CD4-positive, alpha-beta T cell treated with Interleukin-6 at 100 ng/mL for 8 hours (primary cell): Measurements from ENCODE around the gene GTF2H2C.
A peak's percentile ranks its signal among the peaks of the same experiment; 100 is the strongest.
"Not testable (repeated sequence)": the region's sequence is repeated elsewhere in the genome, so short reads cannot be mapped to it uniquely, and the experiment has no call there.

ENCODE experiments used
- DNase-seq: peaks from one replicate; pipeline ENCODE4 v3.0.0-alpha.2; 2020; ENCODE audit warnings: mixed read lengths, low spot score

The GTF2H2C gene

DNA sequence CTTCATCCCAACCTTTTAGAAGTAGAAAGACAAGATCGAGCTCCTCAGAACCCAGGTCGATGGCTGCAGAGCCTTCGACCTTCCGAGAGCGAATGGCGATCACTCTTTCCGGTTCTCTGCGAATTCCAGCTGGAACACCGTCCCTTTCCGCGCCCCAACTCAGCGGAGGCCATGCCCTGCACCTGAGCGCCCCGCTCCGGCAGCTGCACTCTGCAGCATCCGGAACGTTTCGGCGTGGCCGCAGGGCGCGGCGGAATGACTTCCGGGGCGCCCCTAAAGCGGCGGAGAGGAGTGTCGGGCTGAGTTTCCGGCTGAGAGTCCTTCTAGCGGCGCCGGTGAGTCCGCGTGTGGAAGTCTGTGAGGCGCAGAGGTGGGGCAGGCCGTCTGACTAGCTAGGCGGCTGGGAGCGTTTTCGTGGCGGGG lies at the start of gene GTF2H2C:
TSS of gene GTF2H2C (plus strand) at position 284 of the 423 bp plus-strand sequence. CDS start 4,942 bp downstream, outside the sequence.
- DNase-seq, result peak; percentile 68

DNA sequence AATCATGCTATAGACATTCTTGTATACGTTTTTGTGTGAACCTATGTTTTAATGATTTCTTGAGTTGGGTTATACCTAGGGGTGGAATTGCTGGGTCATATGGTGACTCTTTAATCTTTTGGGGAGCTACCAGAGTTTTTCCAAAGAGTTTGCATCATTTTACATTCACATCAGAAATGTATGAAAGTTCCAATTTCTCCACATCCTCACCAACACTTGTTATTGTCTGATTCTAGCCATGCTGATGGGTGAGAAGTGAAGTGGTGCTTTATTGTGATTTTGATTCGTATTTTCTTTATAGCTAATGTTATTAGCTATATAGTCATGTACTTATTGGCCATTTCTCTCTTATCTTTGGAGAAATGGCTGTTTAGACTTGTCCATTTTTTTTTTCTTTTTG lies 49.3 kb upstream of the GTF2H2C start:
- DNase-seq, result no peak

DNA sequence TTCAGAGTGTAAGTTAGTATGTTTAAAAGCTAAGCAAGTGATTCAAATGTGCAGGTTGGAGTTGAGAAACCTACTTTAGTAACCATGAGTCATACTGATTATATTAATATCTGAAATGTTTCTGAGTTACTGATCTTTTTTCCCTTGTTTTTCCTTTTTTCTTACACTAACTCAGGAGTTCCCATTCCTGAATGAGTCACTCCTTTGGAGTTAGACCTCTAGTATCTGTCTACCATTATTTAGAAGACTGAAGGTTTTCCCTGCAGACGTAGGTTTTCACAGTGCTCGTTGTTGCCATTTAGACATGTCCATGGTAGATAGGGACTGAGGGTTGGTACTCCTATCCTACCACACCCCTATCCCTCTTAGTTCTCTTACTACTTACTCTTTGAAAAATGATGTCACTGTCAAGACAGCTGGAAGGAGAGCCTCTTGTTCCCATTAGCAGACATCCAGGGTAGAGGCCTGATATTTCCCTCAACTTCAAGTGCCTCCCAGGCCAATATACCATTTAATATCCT lies 47.2 kb upstream of the GTF2H2C start:
- DNase-seq, result no peak

DNA sequence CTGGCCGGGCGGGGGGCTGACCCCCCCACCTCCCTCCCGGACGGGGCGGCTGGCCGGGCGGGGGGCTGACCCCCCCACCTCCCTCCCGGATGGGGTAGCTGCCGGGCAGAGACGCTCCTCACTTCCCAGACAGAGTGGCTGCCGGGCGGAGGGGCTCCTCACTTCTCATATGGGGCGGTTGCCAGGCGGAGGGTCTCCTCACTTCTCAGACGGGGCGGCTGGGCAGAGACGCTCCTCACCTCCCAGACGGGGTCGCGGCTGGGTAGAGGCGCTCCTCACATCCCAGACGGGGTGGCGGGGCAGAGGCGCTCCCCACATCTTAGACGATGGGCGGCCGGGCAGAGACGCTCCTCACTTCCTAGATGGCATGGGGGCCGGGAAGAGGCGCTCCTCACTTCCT lies 44.4 kb upstream of the GTF2H2C start:
- not testable (repeated sequence) for DNase-seq

DNA sequence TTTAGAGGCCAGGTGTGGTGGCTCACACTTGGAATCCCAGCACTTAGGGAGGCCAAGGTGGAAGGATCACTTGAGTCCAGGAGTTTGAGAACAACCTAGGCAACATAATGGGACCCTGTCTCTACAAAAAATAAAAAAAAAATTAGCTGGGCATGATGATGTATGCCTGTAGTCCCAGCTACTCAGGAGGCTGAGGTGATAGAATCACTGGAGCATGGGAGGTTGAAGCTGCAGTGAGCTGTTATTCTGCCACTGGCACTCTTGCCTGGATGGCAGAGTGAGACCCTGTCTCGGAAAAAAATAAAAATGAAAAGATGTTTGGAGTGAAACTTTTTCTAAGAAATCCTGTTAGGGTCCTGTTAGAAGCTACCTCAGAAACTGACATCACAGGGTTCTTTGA lies 43.2 kb upstream of the GTF2H2C start:
- no peak for DNase-seq

DNA sequence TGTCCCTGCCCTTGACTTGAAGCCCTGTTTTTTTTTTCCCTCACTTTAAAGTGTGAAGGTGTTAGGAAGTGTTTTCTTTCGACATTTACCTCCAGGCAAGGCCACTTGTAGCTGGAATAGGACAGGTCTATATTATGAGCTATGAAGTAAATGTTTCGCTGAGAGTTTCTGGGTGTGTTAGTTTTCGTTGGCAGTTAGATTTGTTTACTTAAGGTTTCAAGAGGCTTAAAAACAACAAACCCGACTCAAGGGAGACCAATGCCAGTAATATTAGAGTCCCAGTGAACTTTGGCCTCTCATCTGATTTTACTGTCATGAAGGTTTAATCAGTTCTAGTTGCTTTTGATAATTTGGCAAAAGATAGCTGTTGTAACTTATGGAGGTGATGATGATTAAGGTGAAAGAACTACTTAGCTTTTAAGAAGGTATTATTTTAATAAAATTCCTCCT lies 42.2 kb upstream of the GTF2H2C start:
- DNase-seq, result no peak

DNA sequence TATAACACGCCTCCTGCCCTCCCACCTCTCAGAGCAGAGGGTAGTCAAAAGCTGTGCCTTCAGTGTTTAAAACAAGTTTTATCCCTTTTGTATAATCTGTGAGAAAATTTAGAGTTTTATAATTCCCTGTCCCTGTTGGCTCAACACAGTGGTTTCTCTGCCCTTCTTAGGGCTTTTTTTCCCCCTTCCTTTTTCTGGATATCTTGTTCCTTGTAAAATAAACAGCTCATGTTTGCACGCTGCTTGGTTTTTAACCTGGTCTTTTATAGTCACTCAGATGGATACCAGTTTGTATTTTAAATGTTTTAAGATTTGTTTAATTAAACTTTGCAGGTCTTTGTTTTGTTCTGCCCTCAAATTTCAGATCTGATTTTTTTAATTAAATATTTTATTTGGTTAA lies 40.7 kb upstream of the GTF2H2C start:
- no peak for DNase-seq

DNA sequence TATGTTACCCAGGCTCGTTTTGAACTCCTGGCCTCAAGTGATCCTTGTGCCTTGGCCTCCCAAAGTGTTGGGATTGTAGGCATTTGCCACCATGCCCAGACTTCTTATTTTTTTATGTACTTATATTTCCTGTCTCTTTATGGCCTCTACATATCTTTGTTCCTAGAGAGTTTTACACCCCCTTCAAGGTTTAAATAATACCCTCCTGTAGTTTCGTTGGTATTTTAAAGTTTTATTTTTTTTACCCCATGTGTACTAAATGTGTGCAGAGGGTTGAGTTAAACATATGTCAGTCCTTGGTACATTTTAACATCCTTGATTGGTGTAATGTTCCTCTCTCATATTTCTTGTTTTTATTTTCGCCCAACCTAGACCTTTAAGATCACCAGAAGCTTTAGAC lies 38.0 kb upstream of the GTF2H2C start:
- DNase-seq, result no peak

DNA sequence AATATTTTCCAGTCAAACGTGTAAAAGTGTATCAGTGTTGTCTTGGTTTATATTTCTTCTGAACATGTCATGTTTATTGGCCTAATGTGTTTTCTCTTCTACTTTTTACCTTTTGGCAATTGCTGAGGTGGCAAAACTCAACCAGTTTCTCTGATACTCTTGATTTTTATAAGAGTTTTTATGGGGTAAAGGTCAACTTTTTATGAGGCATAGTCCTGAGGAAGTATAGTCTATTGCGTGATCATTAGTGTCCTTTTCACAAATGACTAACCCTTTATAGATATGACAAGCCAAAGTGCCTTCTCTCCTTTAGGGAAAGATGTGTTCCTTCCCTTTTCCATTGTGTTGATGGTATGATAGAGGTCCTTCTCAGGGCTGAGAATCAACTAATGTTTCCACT lies 34.5 kb upstream of the GTF2H2C start:
- no peak for DNase-seq

DNA sequence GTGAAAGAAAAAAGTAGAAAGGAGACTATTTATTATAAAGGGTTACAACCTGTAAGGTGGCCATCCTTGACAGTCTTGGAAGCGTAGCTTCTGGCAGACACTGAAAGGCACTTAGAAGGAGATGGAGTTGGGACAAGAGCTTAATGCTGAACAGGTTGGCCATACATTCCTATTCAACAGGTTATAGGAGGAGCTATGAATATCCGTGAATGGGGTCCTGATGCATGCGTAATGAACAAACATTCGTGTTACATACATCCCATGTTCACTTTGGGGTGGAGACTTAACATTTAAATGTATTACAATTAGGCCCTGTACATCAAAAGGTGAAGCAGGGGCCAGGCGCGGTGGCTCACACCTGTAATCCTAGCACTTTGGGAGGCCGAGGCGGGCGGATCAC lies 33.3 kb upstream of the GTF2H2C start:
- DNase-seq, result no peak

DNA sequence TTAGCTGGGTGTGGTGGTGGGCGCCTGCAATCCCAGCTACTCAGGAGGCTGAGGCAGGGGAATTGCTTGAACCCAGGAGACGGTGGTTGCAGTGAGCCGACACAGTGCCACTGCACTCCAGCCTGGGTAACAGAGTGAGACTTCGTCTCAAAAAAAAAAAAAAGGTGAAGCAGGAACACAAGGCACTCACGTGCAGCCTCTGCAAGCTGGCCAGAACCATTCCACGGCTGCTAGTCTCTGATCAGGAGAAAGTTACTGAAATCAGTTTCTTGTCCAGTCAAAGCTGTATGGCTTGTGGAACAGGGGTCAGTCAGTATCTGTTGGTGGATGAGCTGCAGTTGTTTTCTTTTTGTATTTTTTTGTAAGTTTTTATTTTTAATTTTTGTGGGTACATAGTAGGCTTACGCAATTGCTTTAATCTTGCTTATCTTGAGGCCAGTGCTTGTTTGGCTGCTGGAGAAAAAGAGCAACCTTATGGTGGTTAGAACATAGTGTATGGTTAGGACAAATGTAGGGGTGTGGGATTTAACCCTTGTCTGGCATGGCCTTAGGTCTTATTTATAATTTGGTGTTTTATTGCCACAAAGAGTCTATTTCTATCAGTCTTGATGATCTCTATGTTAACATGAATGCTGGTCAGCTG lies 32.7 kb upstream of the GTF2H2C start:
- DNase-seq, result no peak

DNA sequence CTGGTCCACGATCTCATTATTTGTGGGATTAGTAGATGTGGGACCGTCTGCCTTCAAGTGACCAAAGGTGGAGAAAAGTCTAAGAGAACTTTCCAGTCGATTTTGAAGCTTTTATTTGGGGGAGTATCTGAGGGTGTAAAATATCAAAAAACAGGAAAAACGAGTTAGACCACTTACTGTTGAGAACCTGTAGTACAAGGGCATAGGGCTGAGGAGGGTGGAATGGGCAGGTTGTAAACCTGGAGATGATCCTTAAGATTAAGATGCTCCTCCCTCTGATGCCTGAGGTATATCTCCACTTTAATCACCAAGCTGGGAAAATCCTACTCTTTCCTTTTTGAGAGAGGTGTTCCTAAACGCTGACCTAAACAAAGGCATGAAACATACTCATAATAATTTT lies 32.0 kb upstream of the GTF2H2C start:
- no peak for DNase-seq

DNA sequence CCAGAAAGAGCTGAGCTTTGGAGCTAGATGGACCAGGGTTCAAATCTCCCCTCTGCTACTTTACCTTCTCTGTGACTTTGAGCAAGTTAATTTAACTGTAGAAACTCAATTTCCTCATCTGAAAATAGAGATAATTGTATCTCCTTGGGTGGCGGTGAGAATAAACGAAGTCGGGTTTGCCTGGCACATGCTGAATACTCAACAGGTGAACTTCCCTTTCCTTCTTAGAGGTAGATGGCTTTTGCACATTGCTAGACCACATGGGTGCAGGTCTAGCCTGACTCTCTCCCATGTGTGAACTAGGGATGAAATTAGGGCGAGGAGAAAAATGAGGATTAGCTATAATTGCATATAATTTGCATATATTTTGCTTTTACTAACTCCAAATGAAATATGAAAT lies 31.4 kb upstream of the GTF2H2C start:
- DNase-seq, result no peak

DNA sequence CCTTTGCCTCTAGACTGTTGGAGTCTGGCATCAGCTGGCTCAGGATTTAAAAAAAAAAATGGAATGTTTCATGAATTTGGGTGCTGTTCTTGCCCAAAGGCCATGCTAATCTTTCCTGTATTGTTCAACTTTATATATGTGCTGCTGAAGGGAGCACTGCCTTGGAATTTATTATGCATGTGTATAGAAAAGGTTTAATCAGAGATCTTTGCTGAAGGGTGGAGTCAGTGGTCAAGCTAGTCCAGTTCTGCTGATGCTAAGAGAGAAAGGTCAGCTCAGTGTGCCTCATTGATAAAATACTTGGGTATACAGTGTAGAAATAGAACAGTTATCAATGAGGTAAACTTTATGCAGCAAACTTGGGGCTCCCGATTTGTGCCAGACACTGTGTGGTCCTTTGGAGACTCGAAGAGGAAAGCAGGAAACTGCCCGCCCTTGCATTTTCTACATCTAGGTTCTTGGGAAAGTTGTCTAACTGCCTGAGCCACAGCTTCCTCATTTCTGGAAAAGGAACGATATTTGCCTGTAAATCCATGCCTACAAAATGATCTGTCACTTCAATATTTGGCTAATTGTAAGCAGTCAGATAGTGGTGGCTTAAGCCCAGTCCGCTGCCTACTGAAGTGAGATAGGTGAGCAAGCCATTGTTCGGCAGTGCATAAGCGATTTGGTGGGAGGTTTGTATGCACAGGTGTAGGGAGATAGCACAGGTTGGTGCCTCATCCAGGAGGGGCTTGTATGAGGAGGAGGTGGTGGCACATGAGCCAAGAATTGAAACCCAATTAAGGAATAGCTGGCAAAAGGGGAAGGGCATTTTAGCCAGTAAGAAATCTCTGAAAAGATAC lies 29.2 kb upstream of the GTF2H2C start:
- no peak for DNase-seq

DNA sequence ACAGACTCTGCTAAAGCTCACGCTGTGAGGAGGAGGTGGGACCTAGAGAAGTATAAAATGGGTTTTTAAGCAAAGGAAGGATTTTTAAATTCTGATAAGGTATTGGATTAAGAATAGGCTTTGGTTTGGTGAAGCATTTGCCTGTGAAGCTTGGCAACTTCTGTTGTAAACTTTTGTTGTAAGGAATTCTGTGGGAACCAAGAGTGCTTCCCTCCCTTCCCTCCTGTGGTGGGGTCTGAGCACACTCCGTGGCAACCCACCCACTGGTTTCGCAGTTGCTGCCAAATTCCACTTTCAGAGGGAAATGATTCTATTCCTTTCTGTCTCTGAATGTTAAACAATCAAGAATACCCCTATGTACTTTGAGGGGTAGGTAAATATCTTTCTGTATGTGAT lies 28.6 kb upstream of the GTF2H2C start:
- DNase-seq, result no peak

DNA sequence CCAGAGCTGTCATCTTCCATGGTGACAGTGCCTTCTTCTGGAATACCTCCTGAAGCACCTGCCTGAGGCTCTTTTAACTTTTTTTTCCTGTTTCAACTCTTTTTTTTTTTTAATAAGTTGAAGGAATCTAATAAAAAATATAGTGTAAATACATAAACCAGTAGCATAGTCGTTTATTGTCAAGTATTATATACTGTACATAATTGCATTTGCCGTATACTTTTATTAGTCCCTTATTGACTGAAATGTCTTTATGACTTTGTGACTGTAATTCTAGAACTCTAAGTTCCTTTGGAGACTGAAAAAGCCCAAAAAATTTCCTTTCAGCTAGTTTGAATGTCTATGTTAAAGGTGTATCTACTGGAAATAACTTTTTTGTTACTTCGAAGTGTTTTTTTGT lies 22.1 kb upstream of the GTF2H2C start:
- DNase-seq, result not testable (repeated sequence)

DNA sequence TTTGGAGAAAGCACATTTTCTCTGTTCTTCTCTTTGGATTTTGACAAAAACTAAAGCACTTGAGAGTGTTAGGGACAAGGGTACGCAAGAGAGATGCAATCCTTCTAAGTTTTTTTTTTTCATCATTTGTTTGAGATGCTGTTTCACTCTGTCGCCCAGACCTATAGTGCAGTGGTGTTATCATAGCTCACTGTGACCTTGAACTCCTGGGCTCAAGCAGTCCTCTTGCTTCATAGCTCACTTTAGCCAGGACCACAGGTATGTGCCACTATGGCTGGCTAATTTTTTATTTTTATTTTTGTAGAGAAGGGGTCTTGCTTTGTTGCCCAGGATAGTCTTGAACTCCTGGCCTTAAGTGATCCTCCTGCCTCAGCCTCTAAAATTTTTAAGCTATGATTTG lies 21.3 kb upstream of the GTF2H2C start:
- DNase-seq, result not testable (repeated sequence)

DNA sequence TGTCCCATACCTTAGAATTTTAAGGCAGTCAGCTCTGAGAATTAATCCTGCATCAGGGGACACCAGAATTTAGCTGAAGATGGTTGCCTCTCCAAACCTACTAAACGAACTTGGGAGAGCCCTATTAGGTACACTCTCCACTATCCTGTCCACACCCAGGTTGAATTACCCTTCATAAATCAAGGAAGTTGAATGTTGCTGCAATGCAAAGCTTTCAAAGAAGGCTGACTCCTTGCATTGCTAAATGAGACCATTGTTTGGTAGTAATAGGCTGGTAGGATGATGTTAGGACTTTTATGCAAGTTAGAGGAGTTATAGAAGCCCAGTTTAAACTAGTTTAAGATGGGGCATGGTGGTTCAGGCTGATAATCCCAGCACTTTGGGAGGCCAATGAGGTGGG lies 18.6 kb upstream of the GTF2H2C start:
- not testable (repeated sequence) for DNase-seq

DNA sequence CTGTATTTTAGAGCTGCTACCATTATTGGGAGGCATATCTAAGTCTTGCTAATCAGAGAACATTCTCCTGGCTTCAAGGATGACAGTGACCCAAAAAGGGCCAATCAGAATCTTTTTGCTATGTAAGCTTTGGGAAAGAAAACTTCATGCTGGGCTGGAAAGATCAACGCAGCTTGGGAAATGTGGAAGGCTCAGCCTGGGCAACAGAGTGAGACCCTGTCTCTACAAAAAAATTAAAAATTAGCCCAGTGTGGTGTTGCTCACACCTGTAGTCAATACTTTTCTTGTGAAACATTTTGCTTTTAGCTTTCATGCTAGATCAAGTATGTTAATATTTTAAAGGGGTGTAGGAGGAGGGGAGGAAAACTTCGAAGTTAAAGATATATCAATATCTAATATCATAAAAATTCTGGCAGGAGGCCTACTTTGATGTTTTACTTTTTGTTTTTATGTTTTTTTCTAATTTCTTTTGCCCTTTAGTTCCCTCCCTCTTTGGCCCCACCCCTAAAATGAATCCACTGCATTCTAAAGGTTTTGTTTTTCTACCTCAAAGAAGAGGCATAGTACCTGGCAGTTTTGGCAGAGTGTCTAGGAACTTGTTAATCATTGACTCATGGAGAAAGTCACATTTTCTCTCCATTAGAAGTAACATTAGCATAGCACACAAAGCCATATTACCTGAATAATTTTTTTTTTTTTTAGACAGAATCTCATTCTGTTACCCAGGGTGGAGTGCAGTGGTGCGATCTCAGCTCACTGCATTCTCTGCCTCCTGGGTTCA lies 17.0 kb upstream of the GTF2H2C start:
- DNase-seq, result not testable (repeated sequence)

DNA sequence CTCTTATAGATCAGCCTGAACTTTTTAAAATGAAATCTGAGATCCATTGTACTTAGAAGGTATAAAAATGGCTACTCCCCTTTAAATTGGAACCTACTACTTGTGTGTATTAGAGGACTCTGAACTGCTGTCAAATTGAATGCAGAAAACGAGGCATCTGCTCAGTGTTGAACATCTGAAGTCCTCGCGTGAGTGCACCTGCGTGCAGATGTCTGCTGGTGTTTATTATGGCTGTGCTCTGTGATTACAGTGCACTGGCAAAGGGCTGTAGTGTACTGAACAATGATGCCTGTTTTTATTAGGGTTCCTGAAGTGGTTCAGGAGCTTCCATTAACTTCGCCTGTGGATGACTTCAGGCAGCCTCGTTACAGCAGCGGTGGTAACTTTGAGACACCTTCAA lies 15.4 kb upstream of the GTF2H2C start:
- DNase-seq, result not testable (repeated sequence)

DNA sequence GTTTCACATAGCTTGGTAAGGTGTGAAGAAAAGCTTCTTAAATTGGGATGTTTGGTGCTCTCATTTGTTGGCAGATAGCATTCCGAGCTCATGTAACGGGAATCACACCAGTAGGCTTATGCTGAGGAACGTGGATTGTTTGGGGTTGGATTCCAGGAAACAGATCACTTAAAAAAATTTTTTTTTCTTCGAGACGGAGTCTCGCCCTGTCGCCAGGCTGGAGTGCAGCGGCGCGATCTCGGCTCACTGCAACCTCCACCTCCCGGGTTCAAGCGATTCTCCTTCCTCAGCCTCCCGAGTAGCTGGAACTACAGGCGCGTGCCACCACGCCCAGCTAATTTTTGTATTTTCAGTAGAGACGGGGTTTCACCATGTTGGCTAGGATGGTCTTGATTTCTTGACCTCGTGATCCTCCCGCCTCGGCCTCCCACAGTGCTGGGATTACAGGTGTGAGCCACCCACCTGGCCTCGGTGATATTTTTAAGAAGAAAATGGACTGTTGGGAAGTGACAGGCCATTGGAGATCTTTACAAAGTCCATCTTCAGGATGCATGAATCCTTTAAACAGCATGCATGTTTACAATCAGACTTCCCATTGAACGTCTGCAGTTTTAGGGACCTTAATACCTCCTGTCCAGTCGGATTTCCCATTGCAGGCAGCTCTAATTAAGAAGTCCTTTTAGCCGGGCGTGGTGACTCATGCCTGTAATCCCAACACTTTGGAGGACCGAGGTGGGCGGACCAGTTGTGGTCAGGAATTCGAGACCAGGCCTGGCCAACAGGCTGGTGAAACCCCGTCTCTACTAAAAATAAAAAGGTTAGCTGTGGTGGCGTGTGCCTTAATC lies 818 bp downstream of the GTF2H2C start:
- not testable (repeated sequence) for DNase-seq
